ENCODE data around the gene NKX2-3. TPM values are rescaled to one million over a fixed set of nuclear protein-coding genes. Genes with fewer than 3 reads are reported as not detected.

Gene NKX2-3
- total RNA-seq, 1 experiment from 2014 or later: not detected

GRCh38 chr10:99548041-99548530 lies 15.3 kb downstream of the NKX2-3 start:
- Mint-ChIP-seq H3K9me3 (ENCODE audit: low read depth, unreplicated experiment) (no peaks in the 10 kb centered on the region), H3K36me3 (ENCODE audit: insufficient read depth, unreplicated experiment) (no peaks in the 10 kb centered on the region), H3K27ac (ENCODE audit: unreplicated experiment) (no peak overlapping the region), H3K27me3 (ENCODE audit: unreplicated experiment) (peaks cover 86% of the 10 kb centered on the region), H3K4me3 (ENCODE audit: low read depth, unreplicated experiment) (no peak overlapping the region), H3K4me1 (ENCODE audit: low read depth, unreplicated experiment) (no peaks in the 10 kb centered on the region)
- no peak for DNase-seq
- intact Hi-C loops (cut with micrococcal nuclease; ENCODE audit: unreplicated experiment): no loop called here
- CTCF ChIA-PET: interaction anchor here (0.8 kb wide), 1 partner anchor 53 kb away, joined by 3 read pairs; no protein-coding TSS in a partner anchor
- no TSS peak for BruUV-seq (replicated peaks)
- no peak for TF ChIP-seq CTCF (IDR thresholded peaks at IDR 0.05; ENCODE audit: unreplicated experiment)

DNA sequence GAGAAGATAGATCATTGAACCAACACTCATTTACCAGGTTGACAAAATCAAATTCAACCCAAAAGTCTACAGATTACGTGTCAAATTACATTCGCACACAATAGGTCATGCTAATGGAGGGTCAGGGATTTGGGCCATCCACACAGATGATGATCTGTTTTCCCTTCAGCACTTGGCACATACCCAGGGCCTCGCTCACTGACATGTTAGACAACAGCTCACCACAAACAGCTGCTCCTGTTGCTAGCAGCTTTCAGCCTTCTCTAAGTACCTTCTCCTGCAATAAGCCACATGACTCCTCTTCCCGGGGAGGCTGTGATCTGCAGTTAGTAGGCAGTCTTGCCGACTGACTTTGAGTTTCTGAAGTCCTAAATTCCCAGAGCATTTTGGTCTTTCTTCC lies 18.4 kb downstream of the NKX2-3 start:
- CTCF ChIA-PET: no interaction called here
- no peak for DNase-seq
- no peak overlapping the region for H3K27ac Mint-ChIP-seq (ENCODE audit: unreplicated experiment)
- TF ChIP-seq CTCF (IDR thresholded peaks at IDR 0.05; ENCODE audit: unreplicated experiment): no peak
- no peaks in the 10 kb centered on the region for H3K4me1 Mint-ChIP-seq (ENCODE audit: low read depth, unreplicated experiment)
- H3K36me3 Mint-ChIP-seq (ENCODE audit: insufficient read depth, unreplicated experiment): no peaks in the 10 kb centered on the region
- H3K9me3 Mint-ChIP-seq (ENCODE audit: low read depth, unreplicated experiment): no peaks in the 10 kb centered on the region
- peaks cover 85% of the 10 kb centered on the region for H3K27me3 Mint-ChIP-seq (ENCODE audit: unreplicated experiment)
- H3K4me3 Mint-ChIP-seq (ENCODE audit: low read depth, unreplicated experiment): no peak overlapping the region
- no TSS peak for BruUV-seq (replicated peaks)
- intact Hi-C loops (cut with micrococcal nuclease; ENCODE audit: unreplicated experiment): no loop called here

GRCh38 chr10:99551616-99552015 lies 18.9 kb downstream of the NKX2-3 start:
- peaks cover 80% of the 10 kb centered on the region for H3K27me3 Mint-ChIP-seq (ENCODE audit: unreplicated experiment)
- no peak for DNase-seq
- no peak for TF ChIP-seq CTCF (IDR thresholded peaks at IDR 0.05; ENCODE audit: unreplicated experiment)
- CTCF ChIA-PET: no interaction called here
- intact Hi-C loops (cut with micrococcal nuclease; ENCODE audit: unreplicated experiment): no loop called here
- BruUV-seq (replicated peaks): no TSS peak
- H3K36me3 Mint-ChIP-seq (ENCODE audit: insufficient read depth, unreplicated experiment): no peaks in the 10 kb centered on the region
- H3K27ac Mint-ChIP-seq (ENCODE audit: unreplicated experiment): no peak overlapping the region
- H3K9me3 Mint-ChIP-seq (ENCODE audit: low read depth, unreplicated experiment): no peaks in the 10 kb centered on the region
- H3K4me3 Mint-ChIP-seq (ENCODE audit: low read depth, unreplicated experiment): no peak overlapping the region
- H3K4me1 Mint-ChIP-seq (ENCODE audit: low read depth, unreplicated experiment): no peaks in the 10 kb centered on the region

DNA sequence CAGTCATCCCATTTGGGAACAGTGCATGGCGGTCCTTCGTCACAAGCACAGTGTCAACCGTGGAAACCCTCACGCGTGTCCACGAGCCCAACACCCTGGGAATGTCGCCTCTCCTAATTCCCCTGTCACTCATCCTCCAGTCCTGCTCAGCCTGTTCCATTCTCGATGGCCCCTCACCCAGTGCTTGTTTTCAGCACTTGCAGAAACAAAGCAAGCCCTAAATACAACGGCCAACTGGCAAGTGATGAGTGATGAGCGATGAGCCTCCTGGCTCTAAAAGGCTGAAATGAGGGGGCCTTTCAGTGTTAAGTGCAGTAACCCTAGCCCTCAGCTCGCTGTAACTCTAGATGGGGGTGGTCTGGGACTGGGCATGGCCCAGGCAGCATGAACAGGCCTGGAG lies 22.6 kb downstream of the NKX2-3 start:
- H3K9me3 Mint-ChIP-seq (ENCODE audit: low read depth, unreplicated experiment): no peaks in the 10 kb centered on the region
- no peak for DNase-seq
- H3K36me3 Mint-ChIP-seq (ENCODE audit: insufficient read depth, unreplicated experiment): no peaks in the 10 kb centered on the region
- no peak for TF ChIP-seq CTCF (IDR thresholded peaks at IDR 0.05; ENCODE audit: unreplicated experiment)
- H3K4me3 Mint-ChIP-seq (ENCODE audit: low read depth, unreplicated experiment): no peak overlapping the region
- no peaks in the 10 kb centered on the region for H3K4me1 Mint-ChIP-seq (ENCODE audit: low read depth, unreplicated experiment)
- BruUV-seq (replicated peaks): no TSS peak
- no peak overlapping the region for H3K27ac Mint-ChIP-seq (ENCODE audit: unreplicated experiment)
- intact Hi-C loops (cut with micrococcal nuclease; ENCODE audit: unreplicated experiment): no loop called here
- CTCF ChIA-PET: no interaction called here
- H3K27me3 Mint-ChIP-seq (ENCODE audit: unreplicated experiment): peaks cover 46% of the 10 kb centered on the region
